ENCODE results near the gene EHMT2. TPM values are rescaled to one million over a fixed set of nuclear protein-coding genes. Genes with fewer than 3 reads are reported as not detected.

EHMT2 gene
- total and polyA plus RNA-seq, 2 of the 4 experiments (the other 2 are of a cell fraction): 38.0 to 51.2 TPM

DNA sequence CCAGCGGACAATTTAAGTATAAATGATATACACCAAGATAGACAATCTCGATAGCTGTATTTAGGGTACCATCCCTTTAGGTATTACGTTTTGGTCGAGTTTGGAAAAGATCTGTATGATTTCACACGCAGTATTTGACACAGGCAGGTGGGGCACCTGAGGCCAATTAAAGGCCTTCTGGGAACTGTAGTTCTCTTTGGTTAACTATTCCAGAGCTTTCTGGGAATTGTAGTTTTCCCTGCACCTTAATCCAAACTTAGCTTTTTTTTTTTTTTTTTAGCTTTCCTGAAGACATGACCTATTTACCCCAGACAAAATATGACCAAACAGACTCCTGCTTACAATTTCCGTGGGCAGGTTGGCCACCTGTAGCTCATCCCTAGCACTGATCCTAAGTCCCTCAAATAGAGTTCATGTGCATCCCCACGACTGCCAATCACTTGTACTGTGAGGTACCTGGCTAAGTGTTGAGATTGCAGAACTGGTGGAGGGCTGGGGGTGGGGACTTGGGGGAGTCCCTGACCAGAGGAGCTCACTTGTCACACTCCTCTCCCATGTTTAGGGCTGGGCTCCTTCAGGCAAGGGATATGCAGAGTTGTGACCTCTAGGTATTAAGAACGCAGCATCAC is 999 bp upstream of the EHMT2 start:
- peak overlapping the region; percentile 92 for H2AFZ ChIP-seq (replicated peaks; ENCODE audit: low read length, poor library complexity)
- 0% methylated on average over 2 of the region's 8 CpGs; no CpG with 5 or more reads in 1 of the 2 experiments for WGBS, 2 experiments (ENCODE audit: extremely low coverage in 2 of 2, insufficient read length in 1 of 2)

More for the DNA sequence above, 999 bp upstream of the EHMT2 start:
- Histone ChIP-seq H3K4me3 (ENCODE audit: insufficient read depth, low read depth, low read length) (peak overlapping the region; percentile 92), H3K79me1 (ENCODE audit: low read depth in 1 of 2, low read length in 2 of 2) (peaks cover 22 to 54% of the 10 kb centered on the region in 2 experiments), H4K8ac (ENCODE audit: low read depth in 2 of 2, low read length in 2 of 2) (peak overlapping the region; percentile 65 to 80; a peak in 3 of 4 replicates), H2BK20ac (ENCODE audit: low read depth, low read length) (no peak overlapping the region), H3K36me3 (ENCODE audit: control insufficient read depth, insufficient read depth, low read length) (peaks cover 12% of the 10 kb centered on the region; the same call in 1 of the 2 replicates), H2BK120ac (ENCODE audit: low read depth, low read length) (no peak overlapping the region), H3K9me3 (ENCODE audit: control insufficient read depth, insufficient read depth, low read length) (no peaks in the 10 kb centered on the region), H4K91ac (ENCODE audit: insufficient read depth, low read depth, low read length) (no peak overlapping the region), H4K20me1 (ENCODE audit: insufficient read depth, low read length) (peaks cover 7% of the 10 kb centered on the region), H3K27me3 (ENCODE audit: control insufficient read depth, insufficient read depth, low read length) (no peaks in the 10 kb centered on the region), H3K27ac (ENCODE audit: insufficient read depth, low read length) (no peak overlapping the region), H3K18ac (ENCODE audit: low read depth, low read length) (no peak overlapping the region), H3K14ac (replicated peaks; ENCODE audit: low read depth, low read length) (no peak overlapping the region), H3K4me2 (ENCODE audit: low read depth, low read length) (peak overlapping the region; percentile 94), H2AK9ac (replicated peaks; ENCODE audit: low read depth, low read length, poor library complexity) (peak overlapping the region; percentile 93), H2BK15ac (ENCODE audit: low read depth, low read length) (no peak overlapping the region), H3K9ac (ENCODE audit: low read depth, low read length) (peak overlapping the region; percentile 91; the same call in 1 of the 2 replicates), H3K4ac (ENCODE audit: low read depth, low read length) (peak overlapping the region; percentile 80), H3K9me1 (ENCODE audit: insufficient read depth, low read length) (peaks cover 5% of the 10 kb centered on the region; the same call in 1 of the 2 replicates), H3K56ac (ENCODE audit: extremely low read depth, insufficient read depth, low read length) (peak overlapping the region; percentile 80; the same call in 1 of the 2 replicates), H3K23ac (ENCODE audit: low read depth, low read length) (peak overlapping the region; percentile 81; the same call in 1 of the 2 replicates), H2BK5ac (ENCODE audit: low read depth, low read length, poor library complexity, severe bottlenecking) (peak overlapping the region; percentile 44), H3K4me1 (ENCODE audit: control insufficient read depth, insufficient read depth, low read length) (peaks cover 12% of the 10 kb centered on the region), H2AK5ac (ENCODE audit: low read depth, low read length) (peak overlapping the region; percentile 80), H4K5ac (ENCODE audit: low read depth, low read length) (no peak overlapping the region)
- ATAC-seq (ENCODE audit: low read depth) (no peak), DNase-seq (peak; percentile 35)
- dilution Hi-C loops (cut with HindIII; ENCODE audit: low sequenced_read_pairs, unreplicated experiment) (no loop called here), intact Hi-C loops (cut with micrococcal nuclease) (no loop called here), in situ Hi-C loops (cut with MboI; ENCODE audit: low sequenced_read_pairs) (no loop called here)
- TF ChIP-seq, protein P1, sequence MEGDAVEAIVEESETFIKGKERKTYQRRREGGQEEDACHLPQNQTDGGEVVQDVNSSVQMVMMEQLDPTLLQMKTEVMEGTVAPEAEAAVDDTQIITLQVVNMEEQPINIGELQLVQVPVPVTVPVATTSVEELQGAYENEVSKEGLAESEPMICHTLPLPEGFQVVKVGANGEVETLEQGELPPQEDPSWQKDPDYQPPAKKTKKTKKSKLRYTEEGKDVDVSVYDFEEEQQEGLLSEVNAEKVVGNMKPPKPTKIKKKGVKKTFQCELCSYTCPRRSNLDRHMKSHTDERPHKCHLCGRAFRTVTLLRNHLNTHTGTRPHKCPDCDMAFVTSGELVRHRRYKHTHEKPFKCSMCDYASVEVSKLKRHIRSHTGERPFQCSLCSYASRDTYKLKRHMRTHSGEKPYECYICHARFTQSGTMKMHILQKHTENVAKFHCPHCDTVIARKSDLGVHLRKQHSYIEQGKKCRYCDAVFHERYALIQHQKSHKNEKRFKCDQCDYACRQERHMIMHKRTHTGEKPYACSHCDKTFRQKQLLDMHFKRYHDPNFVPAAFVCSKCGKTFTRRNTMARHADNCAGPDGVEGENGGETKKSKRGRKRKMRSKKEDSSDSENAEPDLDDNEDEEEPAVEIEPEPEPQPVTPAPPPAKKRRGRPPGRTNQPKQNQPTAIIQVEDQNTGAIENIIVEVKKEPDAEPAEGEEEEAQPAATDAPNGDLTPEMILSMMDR (conservative IDR thresholded peaks at IDR 0.05; ENCODE audit: low read depth, low read length): no peak
- TF ChIP-seq MAFK (IDR thresholded peaks at IDR 0.05; ENCODE audit: low read depth, low read length) (no peak), FOS (IDR thresholded peaks at IDR 0.05; ENCODE audit: low read depth, low read length) (no peak), RCOR1 (IDR thresholded peaks at IDR 0.05; ENCODE audit: insufficient replicate concordance, low read length) (no peak), MAZ (IDR thresholded peaks at IDR 0.05; ENCODE audit: borderline replicate concordance, low read depth, low read length) (no peak), NFE2L2 (IDR thresholded peaks at IDR 0.05; ENCODE audit: low read depth, low read length) (no peak), POLR2A (IDR thresholded peaks at IDR 0.05; ENCODE audit: low read depth, low read length) (no peak), CHD1 (IDR thresholded peaks at IDR 0.05; ENCODE audit: low read depth, low read length) (no peak), SMC3 (IDR thresholded peaks at IDR 0.05; ENCODE audit: low read depth, low read length) (no peak)
- POLR2A ChIA-PET (ENCODE audit: unreplicated experiment): interaction anchor here (0.6 to 1.0 kb wide), 3 partner anchors 22 to 274 kb away, joined by 3 to 4 read pairs (median 3); partner anchors contain the start of gene CFB
- no TSS peak for BruUV-seq (replicated peaks)
- CTCF ChIA-PET: no interaction called here
